A549 (cell line): ENCODE data around the gene IGF1R. TPM values are rescaled to one million over a fixed set of nuclear protein-coding genes. Genes with fewer than 3 reads are reported as not detected.
"Not testable (repeated sequence)": the region's sequence is repeated elsewhere in the genome, so short reads cannot be mapped to it uniquely, and the experiment has no call there.

ENCODE experiments used
- ATAC-seq, 2 experiments: fragments of 200-7000 bp in 1 of 2; fragments of >200 bp in 1 of 2; cut with Nextera tagmentation in 1 of 2; cut with Tn5 transposase in 1 of 2; 3 replicates each; pipeline versions ENCODE4 v1.8.0 to v1.9.1; 2018 to 2020; ENCODE audit warnings: mild to moderate bottlenecking in 1 of 2, moderate library complexity in 1 of 2
- CTCF ChIA-PET: fragments of 300-600 bp; sonication (Branson Sonifier 250); formaldehyde crosslinking; extraction: SDS; loops from one replicate; lab custom pipeline; 2021; ENCODE audit warnings: antibody characterized with exemption, inconsistent platforms; lab: Yijun Ruan, JAX
- POLR2A ChIA-PET: fragments of 350-600 bp; formaldehyde crosslinking; extraction: SDS; loops from one replicate; lab custom pipeline; 2021; ENCODE audit warnings: antibody characterized with exemption, inconsistent platforms; lab: Yijun Ruan, JAX
- DNase-seq, 2 experiments: peaks; one replicate each; pipeline versions ENCODE4 v3.0.0 to v3.0.0-alpha.2; 2011 to 2016; ENCODE audit warnings: low read depth in 1 of 2, low spot score in 1 of 2
- FAIRE-seq: peaks from 2 replicates; lab custom pipeline; 2011; peaks lifted over from hg19 to GRCh38; lab: Jason Lieb, UNC
- H3K27ac ChIP-seq, 2 experiments: fragments of >200 bp; sonication (Bioruptor Twin); formaldehyde crosslinking; 3 replicates each; pipeline ENCODE4 v1.5.1; 2016 to 2017
- H3K4me1 ChIP-seq: fragments of >200 bp; sonication (Bioruptor Twin); formaldehyde crosslinking; 3 replicates; pipeline ENCODE4 v1.6.1; 2016
- H3K4me2 ChIP-seq: fragments of >200 bp; sonication (Bioruptor Twin); formaldehyde crosslinking; 3 replicates; pipeline ENCODE4 v1.6.1; 2016
- H3K4me3 ChIP-seq: fragments of >200 bp; sonication (Bioruptor Twin); formaldehyde crosslinking; 3 replicates; pipeline ENCODE4 v1.5.1; 2016
- H3K9me3 ChIP-seq: fragments of >200 bp; sonication (Bioruptor Twin); formaldehyde crosslinking; 3 replicates; pipeline ENCODE4 v1.6.1; 2016
- CBX8 ChIP-seq: fragments of 200-600 bp; sonication (generic); IDR thresholded peaks from 2 replicates; pipeline ENCODE4 v1.6.1; 2016
- FOXS1 ChIP-seq: fragments of 250-450 bp; sonication (Bioruptor Pico); IDR thresholded peaks from 2 replicates; pipeline ENCODE4 v1.5.0; 2020; ENCODE audit warnings: mild to moderate bottlenecking, moderate library complexity
- GATA3 ChIP-seq: IDR thresholded peaks from 2 replicates; pipeline ENCODE4 v1.6.1; 2012; ENCODE audit warnings: borderline replicate concordance
- HEYL ChIP-seq: fragments of 250-450 bp; sonication (Bioruptor Pico); IDR thresholded peaks from 2 replicates; pipeline ENCODE4 v1.8.0; 2021; ENCODE audit warnings: mild to moderate bottlenecking, moderate library complexity
- HOXB5 ChIP-seq: fragments of 250-450 bp; sonication (Bioruptor Pico); IDR thresholded peaks from 2 replicates; pipeline ENCODE4 v1.5.0; 2020; ENCODE audit warnings: mild to moderate bottlenecking, moderate library complexity
- JUN ChIP-seq, 2 experiments: fragments of >200 bp; sonication (Bioruptor Twin); formaldehyde crosslinking; IDR thresholded peaks; 2 replicates in 1 of 2; 3 replicates in 1 of 2; pipeline ENCODE4 v1.6.1; 2016 to 2017
- POLR2AphosphoS2 ChIP-seq: conservative IDR thresholded peaks from 2 replicates; pipeline ENCODE4 v1.6.1; 2012; ENCODE audit warnings: low read length, improper control_type of control experiment, inconsistent platforms
- REST ChIP-seq: fragments of 200-600 bp; sonication (generic); IDR thresholded peaks from 2 replicates; pipeline ENCODE4 v1.6.1; 2016; ENCODE audit warnings: antibody characterized with exemption, mild to moderate bottlenecking, moderate library complexity
- RNF2 ChIP-seq: fragments of 200-600 bp; sonication (generic); IDR thresholded peaks from 2 replicates; pipeline ENCODE4 v1.6.1; 2016; ENCODE audit warnings: low read depth, mild to moderate bottlenecking, antibody characterized with exemption, moderate library complexity, borderline replicate concordance
- SMC3 ChIP-seq: fragments of >200 bp; sonication (Bioruptor Twin); formaldehyde crosslinking; IDR thresholded peaks from 3 replicates; pipeline ENCODE4 v1.6.1; 2018; ENCODE audit warnings: inconsistent platforms
- TP53 ChIP-seq: fragments of 250-450 bp; sonication (Bioruptor Pico); IDR thresholded peaks from 2 replicates; pipeline ENCODE4 v1.5.0; 2021; ENCODE audit warnings: mild to moderate bottlenecking, moderate library complexity
- WGBS: methylation state at CpG from one replicate; pipeline ENCODE4 v1.1.6; 2017; ENCODE audit errors: missing lambda C conversion rate; 5-methylcytosine and 5-hydroxymethylcytosine counted together
- polyA plus RNA-seq, 4 experiments: library from polyadenylated mRNA; depleted of rRNA in 3 of 4; stranded (reverse); fragments of >200 nt; fragmentation: RNase III in 1 of 4; extraction: RNeasy Plus Mini Kit Qiagen cat#74134 plus additional on column Dnase treatment in 1 of 4; gene quantifications; 2 replicates in 3 of 4; 3 replicates in 1 of 4; pipeline ENCODE4 v1.2.3, GENCODE V29; 2011 to 2017

Gene IGF1R
- polyA plus RNA-seq, 2 of the 4 experiments (the other 2 are of a cell fraction) = 42.6 to 69.5 TPM

- TF ChIP-seq RNF2 = no peak
- TF ChIP-seq HEYL (CRISPR knock-in tag) = no peak
- TF ChIP-seq HOXB5 (CRISPR knock-in tag) = no peak
These were observed 315.1 kb downstream of the IGF1R start (continued) for GRCh38 chr15:98963444-98963843.

- ChIA-PET CTCF (interaction anchor here (0.9 to 1.9 kb wide), 6 partner anchors 8 to 184 kb away, joined by 3 to 6 read pairs (median 4); no protein-coding TSS in a partner anchor), POLR2A (interaction anchor here (2.1 kb wide), 1 partner anchor 50 kb away, joined by 6 read pairs; no protein-coding TSS in a partner anchor)
- Histone ChIP-seq H3K4me2 (no peak overlapping the region), H3K4me1 (peaks cover 6% of the 10 kb centered on the region; the same call in 2 of the 3 replicates), H3K27ac (no peak overlapping the region), H3K9me3 (peaks cover 27% of the 10 kb centered on the region), H3K4me3 (no peak overlapping the region)
- WGBS = 84% methylated on average over 8 of the region's 8 CpGs
- TF ChIP-seq CBX8 (no peak), GATA3 (no peak)
- DNase-seq = no peak
- ATAC-seq = no peak
- FAIRE-seq = no peak
These were observed 316.3 kb downstream of the IGF1R start for GRCh38 chr15:98964466-98965133.

GRCh38 chr15:98965134-98965491 is 316.8 kb downstream of the IGF1R start:
- H3K4me2 ChIP-seq, H3K4me1 ChIP-seq, H3K4me3 ChIP-seq, DNase-seq, ATAC-seq, FAIRE-seq, H3K27ac ChIP-seq: not testable (repeated sequence)
- H3K9me3 ChIP-seq = peaks cover 27% of the 10 kb centered on the region
- ChIA-PET POLR2A (interaction anchor here (2.1 kb wide), 1 partner anchor 49 kb away, joined by 6 read pairs; no protein-coding TSS in a partner anchor), CTCF (interaction anchor here (1.0 to 1.9 kb wide), 5 partner anchors 9 to 184 kb away, joined by 3 to 6 read pairs (median 4); no protein-coding TSS in a partner anchor)
- 86% methylated on average over 4 of the region's 4 CpGs for WGBS
- 0 out of 2 replicates have a peak, but pooled peaks have one; percentile 13 for TF ChIP-seq TP53 (CRISPR knock-in tag)
- TF ChIP-seq REST = peak; percentile 37; the same call in 1 of the 2 replicates

DNA sequence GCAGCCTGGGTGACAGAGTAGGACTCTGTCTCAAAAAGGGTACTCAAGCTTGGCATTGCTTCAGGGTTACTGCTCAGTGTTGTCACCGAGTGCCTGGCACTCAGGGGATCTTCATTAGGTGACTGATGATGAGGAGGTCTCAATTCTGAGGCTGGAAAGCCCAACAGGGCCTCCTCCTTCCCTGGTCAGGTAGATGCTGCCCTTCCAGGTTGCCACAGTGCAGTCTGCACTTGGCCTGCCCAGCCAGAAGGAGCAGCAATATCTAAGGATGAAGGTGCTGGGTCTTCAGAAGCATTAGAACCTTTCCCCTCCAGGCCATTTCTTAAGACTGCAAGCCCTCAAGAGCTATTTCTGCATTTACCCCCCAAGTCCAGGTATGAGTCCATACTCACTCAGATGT is 317.3 kb downstream of the IGF1R start:
- no peak for DNase-seq
- Histone ChIP-seq H3K4me3 (no peak overlapping the region), H3K4me2 (no peak overlapping the region), H3K9me3 (peaks cover 23% of the 10 kb centered on the region), H3K4me1 (peaks cover 6% of the 10 kb centered on the region; the same call in 2 of the 3 replicates), H3K27ac (no peak overlapping the region; a peak in 1 of 6 replicates)
- CTCF ChIA-PET = interaction anchor here (1.4 to 1.9 kb wide), 4 partner anchors 9 to 53 kb away, joined by 3 to 6 read pairs (median 4); no protein-coding TSS in a partner anchor
- POLR2A ChIA-PET = interaction anchor here (2.1 kb wide), 1 partner anchor 49 kb away, joined by 6 read pairs; no protein-coding TSS in a partner anchor
- TF ChIP-seq FOXS1 (CRISPR knock-in tag) (no peak), POLR2AphosphoS2 (peak; percentile 79; the same call in 1 of the 2 replicates)
- peak; percentile 39 to 41; a peak in 3 of 6 replicates for ATAC-seq
- 55% methylated on average over 1 of the region's 1 CpG for WGBS
- FAIRE-seq = no peak

- no peak overlapping the region for H3K4me3 ChIP-seq
- TF ChIP-seq JUN (IDR thresholded peaks at IDR 0.05) (0 out of 5 replicates have a peak, but pooled peaks of 1 of the 2 experiments have one; percentile 2), SMC3 (no peak)
- peaks cover 6% of the 10 kb centered on the region; the same call in 2 of the 3 replicates for H3K4me1 ChIP-seq
- 81% methylated on average over 4 of the region's 5 CpGs for WGBS
- DNase-seq (no peak), FAIRE-seq (no peak), ATAC-seq (peak; percentile 35 to 39; a peak in 3 of 6 replicates)
- ChIA-PET CTCF (interaction anchor here (1.5 to 1.6 kb wide), 2 partner anchors 9 to 95 kb away, joined by 3 to 4 read pairs; no protein-coding TSS in a partner anchor), POLR2A (no interaction called here)
- H3K27ac ChIP-seq = peak overlapping the region in 1 of 2 experiments; percentile 42; a peak in 3 of 6 replicates
- H3K4me2 ChIP-seq = no peak overlapping the region
- H3K9me3 ChIP-seq = peaks cover 17% of the 10 kb centered on the region
These were observed 317.9 kb downstream of the IGF1R start for GRCh38 chr15:98966091-98966787.
